Endodermal cell (in vitro differentiated cells): Measurements from ENCODE around the gene EP400. TPM values are rescaled to one million over a fixed set of nuclear protein-coding genes. Genes with fewer than 3 reads are reported as not detected.

Experiments
- DNase-seq: peaks from one replicate; pipeline ENCODE4 v3.0.0-alpha.2; 2017
- H3K27ac ChIP-seq: 2 replicates; pipeline ENCODE4 v1.5.1; 2013; ENCODE audit warnings: mild to moderate bottlenecking, low read depth, low read length, moderate library complexity
- H3K27me3 ChIP-seq: 2 replicates; pipeline ENCODE4 v1.6.1; 2013; ENCODE audit warnings: mild to moderate bottlenecking, low read length, moderate library complexity; ENCODE audit not compliant: insufficient read depth, control insufficient read depth, poor library complexity, severe bottlenecking
- H3K36me3 ChIP-seq: 2 replicates; pipeline ENCODE4 v1.7.0; 2013; ENCODE audit warnings: mild to moderate bottlenecking, low read length, moderate library complexity; ENCODE audit not compliant: control insufficient read depth, insufficient read depth
- H3K4me1 ChIP-seq: one replicate; pipeline ENCODE4 v1.7.0; 2013; ENCODE audit warnings: low read length; ENCODE audit not compliant: control insufficient read depth, insufficient read depth
- H3K4me3 ChIP-seq: 2 replicates; pipeline ENCODE4 v1.5.1; 2013; ENCODE audit warnings: mild to moderate bottlenecking, low read length, moderate library complexity
- H3K9ac ChIP-seq: 2 replicates; pipeline ENCODE4 v1.6.1; 2013; ENCODE audit warnings: mild to moderate bottlenecking, low read length, moderate library complexity; ENCODE audit not compliant: poor library complexity, severe bottlenecking; ENCODE audit errors: extremely low read depth
- H3K9me3 ChIP-seq: 2 replicates; pipeline ENCODE4 v1.6.1; 2013; ENCODE audit warnings: mild to moderate bottlenecking, low read length, moderate library complexity; ENCODE audit not compliant: control insufficient read depth
- H3K27ac Mint-ChIP-seq: 2 replicates; pipeline ENCODE4 v1.8.0; 2020; ENCODE audit warnings: mixed read lengths
- H3K27me3 Mint-ChIP-seq: 2 replicates; pipeline ENCODE4 v1.8.0; 2021; ENCODE audit warnings: mild to moderate bottlenecking, mixed read lengths; ENCODE audit not compliant: insufficient read depth
- H3K36me3 Mint-ChIP-seq: 2 replicates; pipeline ENCODE4 v1.8.0; 2020; ENCODE audit warnings: low read depth, mixed read lengths
- H3K4me1 Mint-ChIP-seq: 2 replicates; pipeline ENCODE4 v1.8.0; 2020; ENCODE audit warnings: mixed read lengths
- H3K4me3 Mint-ChIP-seq: 2 replicates; pipeline ENCODE4 v1.8.0; 2020; ENCODE audit warnings: mild to moderate bottlenecking, moderate library complexity, mixed read lengths
- H3K9me3 Mint-ChIP-seq: 2 replicates; pipeline ENCODE4 v1.8.0; 2020; ENCODE audit warnings: mild to moderate bottlenecking, mixed read lengths
- CTCF ChIP-seq: fragments of 200-600 bp; sonication (generic); conservative IDR thresholded peaks from 2 replicates; pipeline ENCODE4 v1.5.0; 2021; ENCODE audit warnings: antibody characterized with exemption, mild to moderate bottlenecking
- WGBS, 2 experiments: methylation state at CpG; one replicate each; pipeline versions ENCODE4 v1.1.5 to v1.1.7; 2013; ENCODE audit warnings: missing lambda C conversion rate in 2 of 2, mixed read lengths in 1 of 2; ENCODE audit not compliant: insufficient coverage in 1 of 2, insufficient read length in 1 of 2; 5-methylcytosine and 5-hydroxymethylcytosine counted together
- total RNA-seq, 2 donors: library from RNA; stranded (reverse); fragmentation: NEBNext Ultra II Directional in 1 of 2; extraction: Animal tissue kit (Norgen Biotek cat#: 25700) in 1 of 2; gene quantifications; 2 replicates in 1 of 2; 3 replicates in 1 of 2; pipeline ENCODE4 v1.2.1, GENCODE V29; 2021

The EP400 gene
- total RNA-seq, 2 donors from 2014 or later, result 64.7 to 78.3 TPM

- H3K27me3 Mint-ChIP-seq, result no peaks in the 10 kb centered on the region
- no peak for TF ChIP-seq CTCF
- peak overlapping the region; percentile 71 for H3K27ac ChIP-seq
Measured at GRCh38 chr12:132083614-132083940, 133.8 kb downstream of the EP400 start.

GRCh38 chr12:132083941-132084620, 134.3 kb downstream of the EP400 start:
- peak overlapping the region; percentile 85 for H3K27ac Mint-ChIP-seq
- peak overlapping the region; percentile 85 for H3K9ac ChIP-seq
- peaks cover 4% of the 10 kb centered on the region for H3K4me1 ChIP-seq
- peak overlapping the region; percentile 79 for H3K4me3 ChIP-seq
- DNase-seq, result peak; percentile 100
- TF ChIP-seq CTCF, result no peak
- H3K27me3 ChIP-seq, result no peaks in the 10 kb centered on the region
- no peaks in the 10 kb centered on the region for H3K27me3 Mint-ChIP-seq
- peaks cover 22% of the 10 kb centered on the region for H3K36me3 Mint-ChIP-seq
- WGBS, 2 experiments, result 0% methylated on average over 7 to 81 of the region's 84 CpGs
- H3K4me3 Mint-ChIP-seq, result peak overlapping the region; percentile 78
- peaks cover 12% of the 10 kb centered on the region for H3K4me1 Mint-ChIP-seq
- peak overlapping the region; percentile 76 for H3K27ac ChIP-seq
- H3K9me3 ChIP-seq, result no peaks in the 10 kb centered on the region
- peaks cover 24% of the 10 kb centered on the region for H3K36me3 ChIP-seq
- no peaks in the 10 kb centered on the region for H3K9me3 Mint-ChIP-seq

More at GRCh38 chr12:132083614-132083940, 133.8 kb downstream of the EP400 start:
- no peaks in the 10 kb centered on the region for H3K9me3 Mint-ChIP-seq
- H3K4me3 ChIP-seq, result peak overlapping the region; percentile 78
- peak overlapping the region; percentile 85 for H3K27ac Mint-ChIP-seq
- H3K9me3 ChIP-seq, result no peaks in the 10 kb centered on the region
- no peak overlapping the region for H3K9ac ChIP-seq
- H3K4me3 Mint-ChIP-seq, result peak overlapping the region; percentile 78
- peaks cover 12% of the 10 kb centered on the region for H3K4me1 Mint-ChIP-seq
- peaks cover 29% of the 10 kb centered on the region for H3K36me3 ChIP-seq
- 38 to 44% methylated on average over 3 to 8 of the region's 8 CpGs for WGBS, 2 experiments
- peaks cover 27% of the 10 kb centered on the region for H3K36me3 Mint-ChIP-seq
- H3K4me1 ChIP-seq, result peaks cover 4% of the 10 kb centered on the region
- no peak for DNase-seq
- no peaks in the 10 kb centered on the region for H3K27me3 ChIP-seq

GRCh38 chr12:132084621-132085290, 135.0 kb downstream of the EP400 start:
- DNase-seq, result peak; percentile 94
- Mint-ChIP-seq H3K27ac (peak overlapping the region; percentile 95), H3K4me1 (peaks cover 12% of the 10 kb centered on the region), H3K27me3 (no peaks in the 10 kb centered on the region), H3K36me3 (peaks cover 26% of the 10 kb centered on the region), H3K9me3 (no peaks in the 10 kb centered on the region), H3K4me3 (peak overlapping the region; percentile 78)
- no peaks in the 10 kb centered on the region for H3K27me3 ChIP-seq
- peak overlapping the region; percentile 76 for H3K27ac ChIP-seq
- no peaks in the 10 kb centered on the region for H3K9me3 ChIP-seq
- TF ChIP-seq CTCF, result no peak
- H3K9ac ChIP-seq, result peak overlapping the region; percentile 85
- 17 to 19% methylated on average over 18 to 35 of the region's 49 CpGs for WGBS, 2 experiments
- peak overlapping the region; percentile 79 for H3K4me3 ChIP-seq
- H3K36me3 ChIP-seq, result peaks cover 26% of the 10 kb centered on the region
- peaks cover 4% of the 10 kb centered on the region for H3K4me1 ChIP-seq
